Measurements from ENCODE around the gene CFAP46. TPM values are rescaled to one million over a fixed set of nuclear protein-coding genes. Genes with fewer than 3 reads are reported as not detected.

The CFAP46 gene
- total and polyA plus RNA-seq, 3 experiments from 2014 or later = 0.09 TPM; not detected in 2

DNA sequence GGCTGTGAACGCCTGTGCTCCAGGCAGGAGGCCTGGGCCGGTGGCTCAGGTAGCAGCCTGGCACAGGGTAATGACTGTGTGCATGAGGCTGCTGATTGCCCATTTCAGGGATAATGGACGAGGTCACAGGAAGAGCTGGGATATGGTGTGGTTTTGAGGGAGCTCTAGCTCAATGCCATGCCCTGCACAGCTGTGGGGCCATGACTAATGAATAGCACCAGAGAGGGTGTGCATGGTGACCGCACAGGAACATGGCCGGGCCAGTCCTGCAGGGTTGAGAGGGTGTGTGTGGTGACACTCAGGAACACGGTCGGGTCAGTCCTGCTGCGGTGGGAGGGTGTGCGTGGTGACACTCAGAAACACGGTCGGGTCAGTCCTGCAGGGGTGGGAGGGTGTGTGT lies 178.3 kb downstream of the CFAP46 start:
- POLR2A ChIA-PET = no interaction called here
- H3K36me3 Mint-ChIP-seq = peaks cover 0 to 18% (median 10%) of the 10 kb centered on the region in 3 donors

DNA sequence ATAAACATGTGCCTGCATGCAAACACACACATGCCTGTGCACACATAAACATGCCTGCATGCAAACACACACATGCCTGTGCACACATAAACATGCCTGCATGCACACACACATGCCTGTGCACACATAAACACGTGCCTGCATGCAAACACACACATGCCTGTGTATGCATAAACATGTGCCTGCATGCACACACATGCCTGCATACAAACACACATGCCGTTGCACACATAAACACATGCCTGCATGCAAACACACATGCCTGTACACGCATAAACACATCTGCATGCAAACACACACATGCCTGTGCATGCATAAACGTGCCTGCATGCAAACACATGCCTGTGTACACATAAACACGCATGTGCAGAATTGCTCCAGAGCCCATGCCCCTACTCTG lies 178.8 kb downstream of the CFAP46 start:
- H3K36me3 Mint-ChIP-seq = peaks cover 0 to 17% (median 7%) of the 10 kb centered on the region in 3 donors
- H3K9me3 ChIP-seq (ENCODE audit: low read length) = no peaks in the 10 kb centered on the region
- H3K4me3 ChIP-seq (ENCODE audit: low read length) = no peak overlapping the region
- no peaks in the 10 kb centered on the region for H3K9me3 Mint-ChIP-seq
- CTCF ChIA-PET = no interaction called here
- H3K27ac ChIP-seq (ENCODE audit: low read depth, low read length) = no peak overlapping the region
- no peak overlapping the region for H3K27ac Mint-ChIP-seq
- POLR2A ChIA-PET = no interaction called here
- H3K36me3 ChIP-seq (ENCODE audit: insufficient read depth, low read length) = no peaks in the 10 kb centered on the region
- peaks cover 0 to 1% of the 10 kb centered on the region in 2 donors for H3K27me3 Mint-ChIP-seq
- DNase-seq = no peak
- no peak overlapping the region for H3K4me3 Mint-ChIP-seq
- peaks cover 0 to 3% (median 2%) of the 10 kb centered on the region in 3 donors for H3K4me1 Mint-ChIP-seq
- no peaks in the 10 kb centered on the region for H3K27me3 ChIP-seq (ENCODE audit: insufficient read depth, low read length, poor library complexity, severe bottlenecking)
- H3K4me1 ChIP-seq (ENCODE audit: insufficient read depth, low read length) = no peaks in the 10 kb centered on the region

More for the DNA sequence above, 178.3 kb downstream of the CFAP46 start:
- CTCF ChIA-PET = no interaction called here
- H3K4me3 ChIP-seq (ENCODE audit: low read length) = no peak overlapping the region
- no peaks in the 10 kb centered on the region for H3K4me1 ChIP-seq (ENCODE audit: insufficient read depth, low read length)
- no peaks in the 10 kb centered on the region for H3K27me3 ChIP-seq (ENCODE audit: insufficient read depth, low read length, poor library complexity, severe bottlenecking)
- no peaks in the 10 kb centered on the region for H3K9me3 ChIP-seq (ENCODE audit: low read length)
- peaks cover 0 to 3% (median 2%) of the 10 kb centered on the region in 3 donors for H3K4me1 Mint-ChIP-seq
- DNase-seq = no peak
- H3K27me3 Mint-ChIP-seq = peaks cover 0 to 1% of the 10 kb centered on the region in 2 donors
- no peaks in the 10 kb centered on the region for H3K36me3 ChIP-seq (ENCODE audit: insufficient read depth, low read length)
- H3K9me3 Mint-ChIP-seq = no peaks in the 10 kb centered on the region
- H3K4me3 Mint-ChIP-seq = no peak overlapping the region
- no peak overlapping the region for H3K27ac Mint-ChIP-seq
- H3K27ac ChIP-seq (ENCODE audit: low read depth, low read length) = no peak overlapping the region

DNA sequence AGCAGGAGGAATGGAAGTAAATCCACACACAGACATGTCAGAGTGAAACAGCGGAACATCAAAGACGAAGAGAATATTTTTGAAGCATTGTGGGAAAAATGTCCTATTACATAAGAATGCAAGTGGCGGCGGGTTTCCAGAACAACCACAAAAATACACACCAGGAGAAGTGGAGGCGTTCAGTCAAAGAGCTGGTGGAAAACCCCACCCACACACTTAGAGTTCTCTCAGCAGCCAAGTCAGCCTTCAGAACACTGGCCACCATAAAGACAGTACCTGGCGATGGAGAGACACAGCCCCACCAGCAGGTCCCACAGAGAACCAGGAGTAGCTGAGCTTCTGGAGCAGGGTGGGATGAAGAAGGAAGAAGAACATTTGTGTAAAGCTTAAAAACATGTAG lies 180.1 kb downstream of the CFAP46 start:
- no peak for DNase-seq

DNA sequence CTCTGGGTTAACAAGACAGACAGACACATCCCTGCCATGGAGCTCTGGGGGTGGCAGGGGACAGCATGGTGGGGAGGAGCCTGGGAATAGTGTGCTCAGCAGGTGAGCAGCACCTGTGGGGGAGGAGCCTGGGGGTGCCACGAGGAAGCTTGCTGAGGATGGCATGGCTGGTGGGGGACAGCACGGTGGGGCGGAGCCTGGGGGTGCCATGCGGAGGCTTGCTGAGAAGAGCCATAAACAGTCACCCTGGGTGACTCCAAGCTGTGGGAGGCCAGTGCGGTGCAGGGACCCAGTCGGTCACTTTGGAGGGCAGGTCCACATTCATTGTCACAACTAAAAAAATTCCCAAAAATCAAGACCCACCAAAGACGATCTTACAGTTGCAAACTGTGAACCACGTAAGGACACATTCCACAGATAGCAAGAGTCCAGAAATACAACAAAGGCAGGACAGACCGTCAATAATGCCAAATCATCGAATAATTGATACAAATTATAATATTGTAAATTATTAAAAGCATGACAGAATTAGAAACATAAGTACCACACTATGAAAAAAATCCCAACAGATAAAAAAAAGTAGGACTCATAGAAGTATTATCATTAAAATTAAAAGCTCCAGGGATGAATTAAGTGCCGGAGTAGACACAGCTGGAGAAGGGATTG lies 180.8 kb downstream of the CFAP46 start:
- no peak for DNase-seq
- POLR2A ChIA-PET = no interaction called here

More for the DNA sequence above, 180.1 kb downstream of the CFAP46 start:
- ChIA-PET POLR2A (no interaction called here), CTCF (no interaction called here)
- Histone ChIP-seq H3K36me3 (ENCODE audit: insufficient read depth, low read length) (no peaks in the 10 kb centered on the region), H3K9me3 (ENCODE audit: low read length) (no peaks in the 10 kb centered on the region), H3K27ac (ENCODE audit: low read depth, low read length) (no peak overlapping the region), H3K27me3 (ENCODE audit: insufficient read depth, low read length, poor library complexity, severe bottlenecking) (no peaks in the 10 kb centered on the region), H3K4me1 (ENCODE audit: insufficient read depth, low read length) (no peaks in the 10 kb centered on the region), H3K4me3 (ENCODE audit: low read length) (no peak overlapping the region)
- Mint-ChIP-seq H3K9me3 (no peaks in the 10 kb centered on the region), H3K4me1 (peaks cover 0 to 3% (median 2%) of the 10 kb centered on the region in 3 donors), H3K36me3 (peaks cover 0 to 16% (median 8%) of the 10 kb centered on the region in 3 donors), H3K4me3 (no peak overlapping the region), H3K27me3 (peaks cover 0 to 1% of the 10 kb centered on the region in 2 donors), H3K27ac (peak overlapping the region in 1 of 8 donors; percentile 79)

DNA sequence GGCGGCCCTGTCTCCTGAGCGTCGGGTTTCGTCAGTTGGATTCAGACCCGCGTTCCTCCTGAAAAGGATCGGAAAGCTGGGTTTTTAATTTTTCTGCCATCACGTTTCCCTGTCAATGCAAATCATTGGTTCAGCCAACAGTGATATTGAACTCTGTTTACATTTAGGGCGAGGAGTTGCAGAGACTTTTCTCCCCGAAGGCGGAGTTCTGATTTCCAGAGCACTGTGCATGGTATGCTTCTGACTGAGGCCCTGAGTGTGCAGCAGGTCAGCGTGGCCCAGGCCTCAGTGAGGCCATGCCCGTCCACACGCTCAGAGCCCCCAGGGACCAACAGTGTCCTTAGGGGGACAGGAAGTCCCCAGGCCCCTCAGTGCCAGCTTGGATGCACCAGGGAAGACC lies 183.5 kb downstream of the CFAP46 start:
- POLR2A ChIA-PET = no interaction called here

More for the DNA sequence above, 180.8 kb downstream of the CFAP46 start:
- Mint-ChIP-seq H3K4me3 (no peak overlapping the region), H3K27ac (peak overlapping the region in 1 of 8 donors; percentile 76), H3K36me3 (peaks cover 0 to 20% (median 10%) of the 10 kb centered on the region in 3 donors), H3K9me3 (peaks cover 0 to 1% (median 0%) of the 10 kb centered on the region in 5 donors), H3K4me1 (peaks cover 0 to 3% (median 2%) of the 10 kb centered on the region in 3 donors), H3K27me3 (peaks cover 0 to 1% of the 10 kb centered on the region in 2 donors)
- H3K9me3 ChIP-seq (ENCODE audit: low read length) = no peaks in the 10 kb centered on the region
- no peak overlapping the region for H3K27ac ChIP-seq (ENCODE audit: low read depth, low read length)
- CTCF ChIA-PET = no interaction called here
- no peaks in the 10 kb centered on the region for H3K27me3 ChIP-seq (ENCODE audit: insufficient read depth, low read length, poor library complexity, severe bottlenecking)
- H3K36me3 ChIP-seq (ENCODE audit: insufficient read depth, low read length) = no peaks in the 10 kb centered on the region
- no peaks in the 10 kb centered on the region for H3K4me1 ChIP-seq (ENCODE audit: insufficient read depth, low read length)
- no peak overlapping the region for H3K4me3 ChIP-seq (ENCODE audit: low read length)

More for the DNA sequence above, 183.5 kb downstream of the CFAP46 start:
- Mint-ChIP-seq H3K4me3 (no peak overlapping the region), H3K27me3 (no peaks in the 10 kb centered on the region), H3K4me1 (peaks cover 0 to 3% (median 2%) of the 10 kb centered on the region in 3 donors), H3K9me3 (peaks cover 0 to 9% (median 2%) of the 10 kb centered on the region in 5 donors), H3K27ac (no peak overlapping the region), H3K36me3 (peaks cover 7 to 32% (median 29%) of the 10 kb centered on the region in 3 donors)
- Histone ChIP-seq H3K36me3 (ENCODE audit: insufficient read depth, low read length) (no peaks in the 10 kb centered on the region), H3K4me3 (ENCODE audit: low read length) (no peak overlapping the region), H3K9me3 (ENCODE audit: low read length) (no peaks in the 10 kb centered on the region), H3K4me1 (ENCODE audit: insufficient read depth, low read length) (no peaks in the 10 kb centered on the region), H3K27ac (ENCODE audit: low read depth, low read length) (no peak overlapping the region), H3K27me3 (ENCODE audit: insufficient read depth, low read length, poor library complexity, severe bottlenecking) (no peaks in the 10 kb centered on the region)
- CTCF ChIA-PET = no interaction called here
- DNase-seq = no peak

Other genes starting within 250 kb of the CFAP46 start
- gene NKX6-2, start 156.4 kb downstream of the CFAP46 start, total RNA-seq = not detected
- gene NKX6-2, start 156.4 kb downstream of the CFAP46 start, polyA plus RNA-seq = not detected
- not detected for gene ADGRA1, start 145.4 kb upstream of the CFAP46 start, total RNA-seq
- gene ADGRA1, start 145.4 kb upstream of the CFAP46 start, polyA plus RNA-seq = not detected
- gene KNDC1, start 217.6 kb upstream of the CFAP46 start, total RNA-seq = not detected
- 0.05 TPM for gene KNDC1, start 217.6 kb upstream of the CFAP46 start, polyA plus RNA-seq

Measured in CD8-positive, alpha-beta memory T cell (primary cell).